ENCODE results near the gene XIRP1. TPM values are rescaled to one million over a fixed set of nuclear protein-coding genes. Genes with fewer than 3 reads are reported as not detected.

Gene XIRP1
- 0.09 TPM for total RNA-seq
- not detected for polyA plus RNA-seq (ENCODE audit: insufficient read depth, low read depth, low replicate concordance)
- long read RNA-seq, donor 1, result 0 reads
- long read RNA-seq, donor 2, result 0 reads
- long read RNA-seq, donor 3, result 0 reads
- long read RNA-seq, donor 4, result 0 reads
- long read RNA-seq, donor 5, result 0 reads
- long read RNA-seq, donor 6, result 0 reads
- long read RNA-seq, donor 7, result 0 reads
- long read RNA-seq, donor 8, result 0 reads
- long read RNA-seq, donor 9, result 0 reads
- long read RNA-seq, donor 10, result 0 reads

GRCh38 chr3:39192490-39193092 lies at the start of gene XIRP1:
Gene XIRP1 (minus strand): TSS chr3:39192595. CDS start chr3:39189445, 3,150 bp downstream.
- intact Hi-C loops (cut with DNase I), result loop anchor here (5.0 kb wide), 1 partner anchor 90 kb away; the partner anchor contains the start of gene CX3CR1

GRCh38 chr3:39241561-39241960 lies 49.2 kb upstream of the XIRP1 start:
- FAIRE-seq, result no peak
- intact Hi-C loops (cut with DNase I), result no loop called here
- DNase-seq, result no peak
- Histone ChIP-seq H3K9ac (ENCODE audit: low read length in 3 of 3) (no peak overlapping the region), H3K4me3 (ENCODE audit: low read length in 3 of 3) (no peak overlapping the region), H3K27ac (ENCODE audit: low read depth in 2 of 2, low read length in 2 of 2) (no peak overlapping the region), H3K36me3 (ENCODE audit: control insufficient read depth in 2 of 3, insufficient read depth in 3 of 3, low read length in 3 of 3) (no peaks in the 10 kb centered on the region), H3K4me1 (ENCODE audit: control insufficient read depth in 2 of 3, insufficient read depth in 2 of 3, low read depth in 1 of 3, low read length in 3 of 3) (no peaks in the 10 kb centered on the region), H3K27me3 (ENCODE audit: control insufficient read depth, insufficient read depth, low read length) (no peaks in the 10 kb centered on the region), H3K9me3 (ENCODE audit: control insufficient read depth in 2 of 3, insufficient read depth in 1 of 3, low read length in 3 of 3) (no peaks in the 10 kb centered on the region)
- no peak for TF ChIP-seq CTCF (IDR thresholded peaks at IDR 0.05; ENCODE audit: borderline replicate concordance, extremely low read depth, insufficient read depth)

More at GRCh38 chr3:39192490-39193092, at the start of gene XIRP1:
- Histone ChIP-seq H3K9me3 (ENCODE audit: control insufficient read depth in 2 of 3, insufficient read depth in 1 of 3, low read length in 3 of 3) (no peaks in the 10 kb centered on the region), H3K36me3 (ENCODE audit: control insufficient read depth in 2 of 3, insufficient read depth in 3 of 3, low read length in 3 of 3) (no peaks in the 10 kb centered on the region), H3K9ac (ENCODE audit: low read length in 3 of 3) (no peak within 1 kb of the TSS), H3K27ac (ENCODE audit: low read depth in 2 of 2, low read length in 2 of 2) (no peak within 1 kb of the TSS), H3K4me1 (ENCODE audit: control insufficient read depth in 2 of 3, insufficient read depth in 2 of 3, low read depth in 1 of 3, low read length in 3 of 3) (peaks cover 0 to 4% (median 0%) of the 10 kb centered on the region in 3 donors), H3K4me3 (ENCODE audit: low read length in 3 of 3) (no peak within 1 kb of the TSS), H3K27me3 (ENCODE audit: control insufficient read depth, insufficient read depth, low read length) (no peaks in the 10 kb centered on the region)
- no peak for DNase-seq
- FAIRE-seq, result no peak
- TF ChIP-seq CTCF (IDR thresholded peaks at IDR 0.05; ENCODE audit: borderline replicate concordance, extremely low read depth, insufficient read depth), result no peak

GRCh38 chr3:39237027-39237426 lies 44.6 kb upstream of the XIRP1 start:
- H3K9me3 ChIP-seq (ENCODE audit: control insufficient read depth in 2 of 3, insufficient read depth in 1 of 3, low read length in 3 of 3), result no peaks in the 10 kb centered on the region
- FAIRE-seq, result no peak
- H3K9ac ChIP-seq (ENCODE audit: low read length in 3 of 3), result no peak overlapping the region
- H3K27ac ChIP-seq (ENCODE audit: low read depth in 2 of 2, low read length in 2 of 2), result no peak overlapping the region
- no peak for TF ChIP-seq CTCF (IDR thresholded peaks at IDR 0.05; ENCODE audit: borderline replicate concordance, extremely low read depth, insufficient read depth)
- H3K4me3 ChIP-seq (ENCODE audit: low read length in 3 of 3), result no peak overlapping the region
- no peak for DNase-seq
- no peaks in the 10 kb centered on the region for H3K4me1 ChIP-seq (ENCODE audit: control insufficient read depth in 2 of 3, insufficient read depth in 2 of 3, low read depth in 1 of 3, low read length in 3 of 3)
- intact Hi-C loops (cut with DNase I), result no loop called here
- no peaks in the 10 kb centered on the region for H3K27me3 ChIP-seq (ENCODE audit: control insufficient read depth, insufficient read depth, low read length)
- H3K36me3 ChIP-seq (ENCODE audit: control insufficient read depth in 2 of 3, insufficient read depth in 3 of 3, low read length in 3 of 3), result no peaks in the 10 kb centered on the region

All from kidney (tissue), 22 donors.